WTC11 (cell line): ENCODE data around the gene PARVB. TPM values are rescaled to one million over a fixed set of nuclear protein-coding genes. Genes with fewer than 3 reads are reported as not detected.

Experiments
- ATAC-seq: fragments of 200-7000 bp; cut with Tn5 transposase; 2 replicates; pipeline ENCODE4 v1.10.0; 2021; ENCODE audit warnings: mild to moderate bottlenecking, moderate library complexity
- CTCF ChIA-PET: fragments of 300-600 bp; sonication (Branson Sonifier 250); formaldehyde crosslinking; loops from one replicate; lab custom pipeline; 2021; ENCODE audit warnings: antibody characterized with exemption; lab: Charles Lee
- POLR2A ChIA-PET: fragments of 350-600 bp; sonication (Branson Sonifier 250); formaldehyde crosslinking; loops from one replicate; lab custom pipeline; 2021; ENCODE audit warnings: antibody characterized with exemption; lab: Charles Lee
- DNase-seq: peaks from one replicate; pipeline ENCODE4 v3.0.0; 2021; ENCODE audit warnings: low spot score
- H3K27ac Mint-ChIP-seq: 2 replicates; pipeline ENCODE4 v1.8.0; 2021; ENCODE audit warnings: mixed read lengths
- H3K27me3 Mint-ChIP-seq: 2 replicates; pipeline ENCODE4 v1.8.0; 2021; ENCODE audit warnings: low read depth, mild to moderate bottlenecking, moderate library complexity, mixed read lengths
- H3K36me3 Mint-ChIP-seq: 2 replicates; pipeline ENCODE4 v1.8.0; 2021; ENCODE audit warnings: mixed read lengths
- H3K4me1 Mint-ChIP-seq: 2 replicates; pipeline ENCODE4 v1.8.0; 2022; ENCODE audit warnings: mixed read lengths
- H3K4me3 Mint-ChIP-seq: 2 replicates; pipeline ENCODE4 v1.8.0; 2021; ENCODE audit warnings: mild to moderate bottlenecking, moderate library complexity, mixed read lengths
- H3K9me3 Mint-ChIP-seq: 2 replicates; pipeline ENCODE4 v1.8.0; 2021; ENCODE audit warnings: mixed read lengths
- ELF4 ChIP-seq: sonication (generic); formaldehyde crosslinking; IDR thresholded peaks from 2 replicates; pipeline ENCODE4 v1.8.1; 2022; ENCODE audit warnings: low read depth, mild to moderate bottlenecking, moderate library complexity, missing genetic modification reagents
- JUN ChIP-seq: sonication (generic); formaldehyde crosslinking; IDR thresholded peaks from 2 replicates; pipeline ENCODE4 v1.8.0; 2023; ENCODE audit warnings: mild to moderate bottlenecking, missing genetic modification reagents
- SMAD4 ChIP-seq: sonication (generic); formaldehyde crosslinking; IDR thresholded peaks from 2 replicates; pipeline ENCODE4 v1.8.0; 2022; ENCODE audit warnings: mild to moderate bottlenecking, missing genetic modification reagents
- SP1 ChIP-seq: sonication (generic); formaldehyde crosslinking; conservative IDR thresholded peaks from 2 replicates; pipeline ENCODE4 v1.8.1; 2022; ENCODE audit warnings: missing genetic modification reagents
- TEAD1 ChIP-seq: sonication (generic); formaldehyde crosslinking; IDR thresholded peaks from 2 replicates; pipeline ENCODE4 v1.8.0; 2022; ENCODE audit warnings: mild to moderate bottlenecking, missing genetic modification reagents
- ZNF232 ChIP-seq: sonication (generic); formaldehyde crosslinking; IDR thresholded peaks from 2 replicates; pipeline ENCODE4 v1.8.0; 2022; ENCODE audit warnings: mild to moderate bottlenecking, missing genetic modification reagents
- ZNF317 ChIP-seq: sonication (generic); formaldehyde crosslinking; IDR thresholded peaks from 2 replicates; pipeline ENCODE4 v1.8.1; 2023; ENCODE audit warnings: low read depth, mild to moderate bottlenecking, moderate library complexity, missing genetic modification reagents, borderline replicate concordance
- ZNF396 ChIP-seq: fragments of 250-450 bp; sonication (Bioruptor Pico); IDR thresholded peaks from 2 replicates; pipeline ENCODE4 v1.8.0; 2021; ENCODE audit warnings: mild to moderate bottlenecking, moderate library complexity, borderline replicate concordance
- ZNF416 ChIP-seq: fragments of 250-450 bp; sonication (Bioruptor Pico); IDR thresholded peaks from 2 replicates; pipeline ENCODE4 v1.9.0; 2021; ENCODE audit warnings: mild to moderate bottlenecking, inconsistent platforms
- ZNF423 ChIP-seq: fragments of 250-450 bp; sonication (Bioruptor Pico); IDR thresholded peaks from 2 replicates; pipeline ENCODE4 v2.1.2; 2022; ENCODE audit warnings: mild to moderate bottlenecking, moderate library complexity
- total RNA-seq: library from RNA; stranded (reverse); gene quantifications from 3 replicates; pipeline ENCODE4 v1.2.3, GENCODE V29; 2021
- TF ChIP-seq, protein P1 (sequence below): sonication (generic); formaldehyde crosslinking; IDR thresholded peaks from 2 replicates; pipeline ENCODE4 v1.8.1; 2022; ENCODE audit warnings: missing genetic modification reagents, borderline replicate concordance
- TF ChIP-seq, protein P2 (sequence below): fragments of 250-450 bp; sonication (Bioruptor Pico); IDR thresholded peaks from 2 replicates; pipeline ENCODE4 v2.1.2; 2022; ENCODE audit warnings: mild to moderate bottlenecking, moderate library complexity
- TF ChIP-seq, protein P3 (sequence below): fragments of 250-450 bp; sonication (Bioruptor Pico); IDR thresholded peaks from 2 replicates; pipeline ENCODE4 v1.9.0; 2021; ENCODE audit warnings: mild to moderate bottlenecking
- TF ChIP-seq, protein P4 (sequence below): sonication (generic); formaldehyde crosslinking; IDR thresholded peaks from 2 replicates; pipeline ENCODE4 v1.8.1; 2023; ENCODE audit warnings: mild to moderate bottlenecking, missing genetic modification reagents
- TF ChIP-seq, protein P5 (sequence below): sonication (generic); formaldehyde crosslinking; IDR thresholded peaks from 2 replicates; pipeline ENCODE4 v1.8.0; 2022; ENCODE audit warnings: mild to moderate bottlenecking, missing genetic modification reagents
- TF ChIP-seq, protein P6 (sequence below): sonication (generic); formaldehyde crosslinking; IDR thresholded peaks from 2 replicates; pipeline ENCODE4 v1.8.1; 2022; ENCODE audit warnings: low read depth, missing genetic modification reagents, borderline replicate concordance
- TF ChIP-seq, protein P7 (sequence below): sonication (generic); formaldehyde crosslinking; IDR thresholded peaks from 2 replicates; pipeline ENCODE4 v1.8.0; 2022; ENCODE audit warnings: mild to moderate bottlenecking, missing genetic modification reagents

The PARVB gene
- total RNA-seq, 1 experiment from 2014 or later = 3.3 TPM

DNA sequence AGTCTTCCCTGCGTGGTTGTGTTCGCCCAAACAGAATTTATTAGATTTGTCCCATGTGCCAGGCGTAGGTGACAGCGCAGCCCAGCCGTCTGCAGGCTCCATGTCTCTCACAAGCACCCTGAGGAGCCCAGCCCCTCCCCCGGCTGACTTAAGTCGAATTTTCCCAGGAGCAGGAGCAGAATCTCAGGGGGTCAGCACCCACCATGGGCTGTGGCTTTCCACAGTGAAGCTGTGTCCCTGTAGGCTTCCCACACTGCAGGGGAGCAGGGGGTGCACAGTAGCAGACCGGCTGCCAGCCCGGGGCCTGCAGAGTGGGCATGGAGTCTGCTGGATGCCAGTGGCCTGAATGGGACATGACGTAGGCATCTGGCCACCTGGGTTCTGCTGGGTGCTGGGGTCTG lies 172.6 kb downstream of the PARVB start:
- POLR2A ChIA-PET = no interaction called here
- Mint-ChIP-seq H3K4me3 (no peak overlapping the region), H3K27ac (no peak overlapping the region), H3K4me1 (peaks cover 5% of the 10 kb centered on the region; the same call in 1 of the 2 replicates), H3K27me3 (no peaks in the 10 kb centered on the region), H3K36me3 (no peaks in the 10 kb centered on the region), H3K9me3 (peaks cover 11% of the 10 kb centered on the region)
- TF ChIP-seq SP1 (no peak), ZNF423 (CRISPR knock-in tag) (no peak), ZNF317 (CRISPR knock-in tag) (no peak), TEAD1 (CRISPR knock-in tag) (no peak), SMAD4 (CRISPR knock-in tag) (no peak), ZNF396 (CRISPR knock-in tag) (no peak), ELF4 (no peak), ZNF232 (CRISPR knock-in tag) (no peak), ZNF416 (CRISPR knock-in tag) (no peak), JUN (CRISPR knock-in tag) (no peak)
- TF ChIP-seq, protein P1, sequence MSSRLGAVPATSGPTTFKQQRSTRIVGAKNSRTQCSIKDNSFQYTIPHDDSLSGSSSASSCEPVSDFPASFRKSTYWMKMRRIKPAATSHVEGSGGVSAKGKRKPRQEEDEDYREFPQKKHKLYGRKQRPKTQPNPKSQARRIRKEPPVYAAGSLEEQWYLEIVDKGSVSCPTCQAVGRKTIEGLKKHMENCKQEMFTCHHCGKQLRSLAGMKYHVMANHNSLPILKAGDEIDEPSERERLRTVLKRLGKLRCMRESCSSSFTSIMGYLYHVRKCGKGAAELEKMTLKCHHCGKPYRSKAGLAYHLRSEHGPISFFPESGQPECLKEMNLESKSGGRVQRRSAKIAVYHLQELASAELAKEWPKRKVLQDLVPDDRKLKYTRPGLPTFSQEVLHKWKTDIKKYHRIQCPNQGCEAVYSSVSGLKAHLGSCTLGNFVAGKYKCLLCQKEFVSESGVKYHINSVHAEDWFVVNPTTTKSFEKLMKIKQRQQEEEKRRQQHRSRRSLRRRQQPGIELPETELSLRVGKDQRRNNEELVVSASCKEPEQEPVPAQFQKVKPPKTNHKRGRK (CRISPR knock-in tag) = no peak
- TF ChIP-seq, protein P2, sequence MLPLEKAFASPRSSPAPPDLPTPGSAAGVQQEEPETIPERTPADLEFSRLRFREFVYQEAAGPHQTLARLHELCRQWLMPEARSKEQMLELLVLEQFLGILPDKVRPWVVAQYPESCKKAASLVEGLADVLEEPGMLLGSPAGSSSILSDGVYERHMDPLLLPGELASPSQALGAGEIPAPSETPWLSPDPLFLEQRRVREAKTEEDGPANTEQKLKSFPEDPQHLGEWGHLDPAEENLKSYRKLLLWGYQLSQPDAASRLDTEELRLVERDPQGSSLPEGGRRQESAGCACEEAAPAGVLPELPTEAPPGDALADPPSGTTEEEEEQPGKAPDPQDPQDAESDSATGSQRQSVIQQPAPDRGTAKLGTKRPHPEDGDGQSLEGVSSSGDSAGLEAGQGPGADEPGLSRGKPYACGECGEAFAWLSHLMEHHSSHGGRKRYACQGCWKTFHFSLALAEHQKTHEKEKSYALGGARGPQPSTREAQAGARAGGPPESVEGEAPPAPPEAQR (CRISPR knock-in tag) = no peak
- TF ChIP-seq, protein P3, sequence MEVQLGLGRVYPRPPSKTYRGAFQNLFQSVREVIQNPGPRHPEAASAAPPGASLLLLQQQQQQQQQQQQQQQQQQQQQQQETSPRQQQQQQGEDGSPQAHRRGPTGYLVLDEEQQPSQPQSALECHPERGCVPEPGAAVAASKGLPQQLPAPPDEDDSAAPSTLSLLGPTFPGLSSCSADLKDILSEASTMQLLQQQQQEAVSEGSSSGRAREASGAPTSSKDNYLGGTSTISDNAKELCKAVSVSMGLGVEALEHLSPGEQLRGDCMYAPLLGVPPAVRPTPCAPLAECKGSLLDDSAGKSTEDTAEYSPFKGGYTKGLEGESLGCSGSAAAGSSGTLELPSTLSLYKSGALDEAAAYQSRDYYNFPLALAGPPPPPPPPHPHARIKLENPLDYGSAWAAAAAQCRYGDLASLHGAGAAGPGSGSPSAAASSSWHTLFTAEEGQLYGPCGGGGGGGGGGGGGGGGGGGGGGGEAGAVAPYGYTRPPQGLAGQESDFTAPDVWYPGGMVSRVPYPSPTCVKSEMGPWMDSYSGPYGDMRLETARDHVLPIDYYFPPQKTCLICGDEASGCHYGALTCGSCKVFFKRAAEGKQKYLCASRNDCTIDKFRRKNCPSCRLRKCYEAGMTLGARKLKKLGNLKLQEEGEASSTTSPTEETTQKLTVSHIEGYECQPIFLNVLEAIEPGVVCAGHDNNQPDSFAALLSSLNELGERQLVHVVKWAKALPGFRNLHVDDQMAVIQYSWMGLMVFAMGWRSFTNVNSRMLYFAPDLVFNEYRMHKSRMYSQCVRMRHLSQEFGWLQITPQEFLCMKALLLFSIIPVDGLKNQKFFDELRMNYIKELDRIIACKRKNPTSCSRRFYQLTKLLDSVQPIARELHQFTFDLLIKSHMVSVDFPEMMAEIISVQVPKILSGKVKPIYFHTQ (CRISPR knock-in tag) = no peak
- TF ChIP-seq, protein P4, sequence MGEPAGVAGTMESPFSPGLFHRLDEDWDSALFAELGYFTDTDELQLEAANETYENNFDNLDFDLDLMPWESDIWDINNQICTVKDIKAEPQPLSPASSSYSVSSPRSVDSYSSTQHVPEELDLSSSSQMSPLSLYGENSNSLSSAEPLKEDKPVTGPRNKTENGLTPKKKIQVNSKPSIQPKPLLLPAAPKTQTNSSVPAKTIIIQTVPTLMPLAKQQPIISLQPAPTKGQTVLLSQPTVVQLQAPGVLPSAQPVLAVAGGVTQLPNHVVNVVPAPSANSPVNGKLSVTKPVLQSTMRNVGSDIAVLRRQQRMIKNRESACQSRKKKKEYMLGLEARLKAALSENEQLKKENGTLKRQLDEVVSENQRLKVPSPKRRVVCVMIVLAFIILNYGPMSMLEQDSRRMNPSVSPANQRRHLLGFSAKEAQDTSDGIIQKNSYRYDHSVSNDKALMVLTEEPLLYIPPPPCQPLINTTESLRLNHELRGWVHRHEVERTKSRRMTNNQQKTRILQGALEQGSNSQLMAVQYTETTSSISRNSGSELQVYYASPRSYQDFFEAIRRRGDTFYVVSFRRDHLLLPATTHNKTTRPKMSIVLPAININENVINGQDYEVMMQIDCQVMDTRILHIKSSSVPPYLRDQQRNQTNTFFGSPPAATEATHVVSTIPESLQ = no peak
- TF ChIP-seq, protein P5, sequence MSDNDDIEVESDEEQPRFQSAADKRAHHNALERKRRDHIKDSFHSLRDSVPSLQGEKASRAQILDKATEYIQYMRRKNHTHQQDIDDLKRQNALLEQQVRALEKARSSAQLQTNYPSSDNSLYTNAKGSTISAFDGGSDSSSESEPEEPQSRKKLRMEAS = no peak
- TF ChIP-seq, protein P6, sequence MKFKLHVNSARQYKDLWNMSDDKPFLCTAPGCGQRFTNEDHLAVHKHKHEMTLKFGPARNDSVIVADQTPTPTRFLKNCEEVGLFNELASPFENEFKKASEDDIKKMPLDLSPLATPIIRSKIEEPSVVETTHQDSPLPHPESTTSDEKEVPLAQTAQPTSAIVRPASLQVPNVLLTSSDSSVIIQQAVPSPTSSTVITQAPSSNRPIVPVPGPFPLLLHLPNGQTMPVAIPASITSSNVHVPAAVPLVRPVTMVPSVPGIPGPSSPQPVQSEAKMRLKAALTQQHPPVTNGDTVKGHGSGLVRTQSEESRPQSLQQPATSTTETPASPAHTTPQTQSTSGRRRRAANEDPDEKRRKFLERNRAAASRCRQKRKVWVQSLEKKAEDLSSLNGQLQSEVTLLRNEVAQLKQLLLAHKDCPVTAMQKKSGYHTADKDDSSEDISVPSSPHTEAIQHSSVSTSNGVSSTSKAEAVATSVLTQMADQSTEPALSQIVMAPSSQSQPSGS (CRISPR knock-in tag) = no peak
- TF ChIP-seq, protein P7, sequence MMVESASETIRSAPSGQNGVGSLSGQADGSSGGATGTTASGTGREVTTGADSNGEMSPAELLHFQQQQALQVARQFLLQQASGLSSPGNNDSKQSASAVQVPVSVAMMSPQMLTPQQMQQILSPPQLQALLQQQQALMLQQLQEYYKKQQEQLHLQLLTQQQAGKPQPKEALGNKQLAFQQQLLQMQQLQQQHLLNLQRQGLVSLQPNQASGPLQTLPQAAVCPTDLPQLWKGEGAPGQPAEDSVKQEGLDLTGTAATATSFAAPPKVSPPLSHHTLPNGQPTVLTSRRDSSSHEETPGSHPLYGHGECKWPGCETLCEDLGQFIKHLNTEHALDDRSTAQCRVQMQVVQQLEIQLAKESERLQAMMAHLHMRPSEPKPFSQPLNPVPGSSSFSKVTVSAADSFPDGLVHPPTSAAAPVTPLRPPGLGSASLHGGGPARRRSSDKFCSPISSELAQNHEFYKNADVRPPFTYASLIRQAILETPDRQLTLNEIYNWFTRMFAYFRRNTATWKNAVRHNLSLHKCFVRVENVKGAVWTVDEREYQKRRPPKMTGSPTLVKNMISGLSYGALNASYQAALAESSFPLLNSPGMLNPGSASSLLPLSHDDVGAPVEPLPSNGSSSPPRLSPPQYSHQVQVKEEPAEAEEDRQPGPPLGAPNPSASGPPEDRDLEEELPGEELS = no peak
- no peak for DNase-seq
- no peak for ATAC-seq
- CTCF ChIA-PET = interaction anchor here (0.7 to 1.4 kb wide), 2 partner anchors 111 to 173 kb away, joined by 3 read pairs; no protein-coding TSS in a partner anchor
